Measurements from ENCODE around the gene ITK. TPM values are rescaled to one million over a fixed set of nuclear protein-coding genes. Genes with fewer than 3 reads are reported as not detected.

ITK gene
- total RNA-seq, 2 donors from 2014 or later, result 0.33 to 0.90 TPM

DNA sequence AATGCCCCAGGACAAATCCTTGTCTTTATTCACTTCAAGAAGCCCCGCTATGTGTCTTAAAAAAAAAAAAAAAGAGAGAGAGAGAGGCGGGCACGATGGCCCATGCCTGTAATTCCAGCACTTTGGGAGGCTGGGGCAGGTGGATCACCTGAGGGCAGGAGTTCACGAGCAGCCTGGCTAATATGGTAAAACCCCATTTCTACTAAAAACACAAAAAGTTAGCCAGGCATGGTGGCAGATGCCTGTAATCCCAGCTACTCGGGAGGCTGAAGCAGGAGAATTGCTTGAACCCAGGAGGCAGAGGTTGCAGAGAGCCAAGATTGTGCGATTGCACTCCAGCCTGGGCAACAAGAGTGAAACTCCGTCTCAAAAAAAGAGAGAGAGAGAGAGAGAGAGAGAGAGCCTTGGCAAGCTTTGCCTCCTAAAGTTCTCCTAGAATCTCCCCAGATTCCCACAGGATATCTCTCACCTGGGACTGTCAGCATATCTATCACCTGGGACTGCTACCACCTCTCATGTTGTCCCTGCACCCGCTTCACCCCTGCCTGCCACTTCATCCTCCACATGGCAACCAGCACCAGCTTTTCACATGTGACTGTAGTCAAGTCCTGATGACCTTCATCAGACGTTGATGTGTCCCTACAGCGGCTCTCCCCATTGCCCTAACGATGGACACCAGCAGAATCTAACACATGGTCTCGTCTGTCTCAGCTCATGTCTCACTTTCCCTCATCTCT lies 5.8 kb downstream of the ITK start:
- Histone ChIP-seq H3K36me3 (no peaks in the 10 kb centered on the region), H3K27ac (no peak overlapping the region), H3K4me1 (no peaks in the 10 kb centered on the region), H3K27me3 (no peaks in the 10 kb centered on the region), H3K9me3 (no peaks in the 10 kb centered on the region), H3K4me3 (no peak overlapping the region)
- peak; percentile 46 for DNase-seq (ENCODE audit: low spot score)
- TF ChIP-seq, protein P1, sequence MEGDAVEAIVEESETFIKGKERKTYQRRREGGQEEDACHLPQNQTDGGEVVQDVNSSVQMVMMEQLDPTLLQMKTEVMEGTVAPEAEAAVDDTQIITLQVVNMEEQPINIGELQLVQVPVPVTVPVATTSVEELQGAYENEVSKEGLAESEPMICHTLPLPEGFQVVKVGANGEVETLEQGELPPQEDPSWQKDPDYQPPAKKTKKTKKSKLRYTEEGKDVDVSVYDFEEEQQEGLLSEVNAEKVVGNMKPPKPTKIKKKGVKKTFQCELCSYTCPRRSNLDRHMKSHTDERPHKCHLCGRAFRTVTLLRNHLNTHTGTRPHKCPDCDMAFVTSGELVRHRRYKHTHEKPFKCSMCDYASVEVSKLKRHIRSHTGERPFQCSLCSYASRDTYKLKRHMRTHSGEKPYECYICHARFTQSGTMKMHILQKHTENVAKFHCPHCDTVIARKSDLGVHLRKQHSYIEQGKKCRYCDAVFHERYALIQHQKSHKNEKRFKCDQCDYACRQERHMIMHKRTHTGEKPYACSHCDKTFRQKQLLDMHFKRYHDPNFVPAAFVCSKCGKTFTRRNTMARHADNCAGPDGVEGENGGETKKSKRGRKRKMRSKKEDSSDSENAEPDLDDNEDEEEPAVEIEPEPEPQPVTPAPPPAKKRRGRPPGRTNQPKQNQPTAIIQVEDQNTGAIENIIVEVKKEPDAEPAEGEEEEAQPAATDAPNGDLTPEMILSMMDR (IDR thresholded peaks at IDR 0.05), result no peak

DNA sequence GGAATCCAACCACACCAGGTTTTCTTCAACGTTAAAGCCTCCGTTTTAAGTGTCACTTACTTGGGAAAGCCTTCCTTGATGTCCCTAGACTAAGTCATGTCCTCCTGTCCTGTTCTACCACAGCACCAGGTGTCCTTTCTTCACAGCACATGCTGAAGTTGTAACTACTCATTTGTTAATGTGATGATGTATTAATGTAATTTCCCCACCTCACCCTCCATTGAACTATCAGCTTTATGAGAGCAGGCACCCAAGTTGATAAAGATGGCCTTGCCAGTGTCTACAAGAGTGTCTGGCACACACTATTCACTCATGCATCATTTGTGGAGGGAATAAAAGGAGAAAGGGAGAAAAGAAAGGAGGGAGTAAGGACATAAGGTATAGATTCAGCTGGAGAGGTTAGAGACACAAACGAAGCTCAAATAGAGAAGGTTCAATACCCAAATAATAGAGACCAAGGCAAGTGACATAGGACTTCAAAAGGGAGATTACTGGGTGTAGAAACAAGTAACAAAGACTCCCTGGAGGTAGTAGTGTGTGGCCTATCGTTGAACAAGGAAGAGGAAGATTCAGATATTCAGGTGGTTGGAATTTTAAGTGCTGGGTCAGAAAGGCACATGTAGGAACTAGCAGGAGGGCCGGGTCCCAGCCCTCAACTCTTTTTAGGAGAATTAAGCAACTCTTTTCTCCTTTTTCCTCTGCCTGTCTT lies 6.6 kb downstream of the ITK start:
- no peaks in the 10 kb centered on the region for H3K4me1 ChIP-seq
- no peaks in the 10 kb centered on the region for H3K36me3 ChIP-seq
- TF ChIP-seq, protein P1 (IDR thresholded peaks at IDR 0.05), result no peak
- no peaks in the 10 kb centered on the region for H3K27me3 ChIP-seq
- H3K4me3 ChIP-seq, result no peak overlapping the region
- no peak for DNase-seq (ENCODE audit: low spot score)
- H3K9me3 ChIP-seq, result no peaks in the 10 kb centered on the region
- H3K27ac ChIP-seq, result no peak overlapping the region

DNA sequence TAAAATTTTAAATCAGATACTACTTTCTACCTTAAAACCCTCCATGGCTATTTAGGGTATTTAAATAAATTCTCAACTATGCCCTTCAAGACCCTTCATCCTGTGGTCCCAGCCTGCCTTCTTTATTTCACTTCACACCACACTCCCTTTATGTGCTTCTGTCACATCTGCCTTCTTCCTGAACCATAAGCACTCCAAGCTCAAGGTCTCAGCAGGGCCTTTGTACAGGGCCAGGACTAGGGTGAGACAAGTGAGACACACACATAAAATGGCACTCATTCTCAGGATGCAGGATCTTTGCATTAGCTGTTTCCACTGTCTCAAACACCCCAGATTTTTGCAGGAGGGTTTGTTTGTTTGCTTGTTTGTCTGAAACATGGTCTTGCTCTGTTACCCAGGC lies 7.6 kb downstream of the ITK start:
- Histone ChIP-seq H3K27ac (no peak overlapping the region), H3K4me1 (no peaks in the 10 kb centered on the region)
- TF ChIP-seq, protein P1 (IDR thresholded peaks at IDR 0.05), result no peak

GRCh38 chr5:157189223-157189622 lies 8.6 kb downstream of the ITK start:
- DNase-seq (ENCODE audit: low spot score), result peak; percentile 13
- Histone ChIP-seq H3K27me3 (no peaks in the 10 kb centered on the region), H3K9me3 (no peaks in the 10 kb centered on the region), H3K27ac (no peak overlapping the region), H3K4me3 (no peak overlapping the region), H3K36me3 (no peaks in the 10 kb centered on the region), H3K4me1 (no peaks in the 10 kb centered on the region)
- TF ChIP-seq, protein P1 (IDR thresholded peaks at IDR 0.05), result no peak

More for the DNA sequence above, 7.6 kb downstream of the ITK start:
- Histone ChIP-seq H3K9me3 (no peaks in the 10 kb centered on the region), H3K4me3 (no peak overlapping the region), H3K36me3 (no peaks in the 10 kb centered on the region), H3K27me3 (no peaks in the 10 kb centered on the region)
- peak; percentile 16 for DNase-seq (ENCODE audit: low spot score)

GRCh38 chr5:157193699-157194424 lies 13.2 kb downstream of the ITK start:
- Histone ChIP-seq H3K9me3 (no peaks in the 10 kb centered on the region), H3K36me3 (no peaks in the 10 kb centered on the region), H3K4me3 (no peak overlapping the region), H3K27ac (no peak overlapping the region), H3K27me3 (no peaks in the 10 kb centered on the region), H3K4me1 (no peaks in the 10 kb centered on the region)
- peak; percentile 40 for DNase-seq (ENCODE audit: low spot score)
- TF ChIP-seq, protein P1 (IDR thresholded peaks at IDR 0.05), result no peak
